ENCODE measurements around the gene TFEC. TPM values are rescaled to one million over a fixed set of nuclear protein-coding genes. Genes with fewer than 3 reads are reported as not detected.

TFEC gene
- total RNA-seq (2014; rRNA removed; shearing (Covaris generic)) (0.04 TPM in 1 of 2 replicates, not detected in the other), polyA plus RNA-seq (2016; fragmentation: Nextera tagmentation; extraction: Ambion mirVana) (not detected in 2 replicates)
- long read RNA-seq = 0 reads

- no peaks in the 10 kb centered on the region for H4K20me1 ChIP-seq (replicated peaks; ENCODE audit: insufficient read depth)
- DNase-seq (ENCODE audit: low spot score) (no peak), ATAC-seq (no peak)
- peaks cover 5% of the 10 kb centered on the region; the same call in 2 of the 3 replicates for H3K4me1 Mint-ChIP-seq
- peak within 1 kb of the TSS; percentile 85 for H3K27ac Mint-ChIP-seq
- H3K4me3 ChIP-seq = no peak within 1 kb of the TSS
- H3K4me3 Mint-ChIP-seq = no peak within 1 kb of the TSS
- H3K27ac ChIP-seq (ENCODE audit: low read depth) = no peak within 1 kb of the TSS
- H3K36me3 Mint-ChIP-seq (ENCODE audit: low read depth) = no peaks in the 10 kb centered on the region
- H3F3A ChIP-seq (replicated peaks; ENCODE audit: low read depth) = no peaks in the 10 kb centered on the region
- no peaks in the 10 kb centered on the region for H3K36me3 ChIP-seq (ENCODE audit: insufficient read depth)
- no peaks in the 10 kb centered on the region for H3K27me3 Mint-ChIP-seq (ENCODE audit: insufficient read depth, low read depth, poor library complexity)
- no peaks in the 10 kb centered on the region for H3K27me3 ChIP-seq (ENCODE audit: insufficient read depth)
- H3K9me3 Mint-ChIP-seq = no peaks in the 10 kb centered on the region
- H2AFZ ChIP-seq = peak within 1 kb of the TSS; percentile 63; the same call in 1 of the 2 replicates
- TF ChIP-seq CTCF (conservative IDR thresholded peaks at IDR 0.05; ENCODE audit: low read depth in 2 of 2) (no peak), POLR2AphosphoS5 (IDR thresholded peaks at IDR 0.05; ENCODE audit: low read depth) (no peak), EZH2phosphoT487 (IDR thresholded peaks at IDR 0.05; ENCODE audit: unreplicated experiment) (no peak), ZNF462 (CRISPR knock-in tag; IDR thresholded peaks at IDR 0.05) (no peak), ZNF331 (CRISPR knock-in tag; IDR thresholded peaks at IDR 0.05; ENCODE audit: low read depth) (no peak), STAT1 (IDR thresholded peaks at IDR 0.05; ENCODE audit: unreplicated experiment) (no peak), NANOG (IDR thresholded peaks at IDR 0.05; ENCODE audit: borderline replicate concordance) (no peak), REST (IDR thresholded peaks at IDR 0.05; ENCODE audit: unreplicated experiment) (no peak), EZH2 (IDR thresholded peaks at IDR 0.05; ENCODE audit: low read depth, unreplicated experiment) (no peak), ETS1 (IDR thresholded peaks at IDR 0.05) (no peak), CREB1 (CRISPR knock-in tag; IDR thresholded peaks at IDR 0.05; ENCODE audit: low read depth) (no peak), ZNF114 (CRISPR knock-in tag; IDR thresholded peaks at IDR 0.05) (no peak), JUNB (IDR thresholded peaks at IDR 0.05; ENCODE audit: unreplicated experiment) (no peak)
- no peaks in the 10 kb centered on the region for H3K9me2 ChIP-seq (ENCODE audit: insufficient read depth)
- no peak within 1 kb of the TSS for H3K4me2 ChIP-seq
- no peaks in the 10 kb centered on the region for H3K79me2 ChIP-seq (replicated peaks; ENCODE audit: insufficient read depth)
- no peaks in the 10 kb centered on the region for H3K4me1 ChIP-seq (ENCODE audit: insufficient read depth)
These were observed at the start of gene TFEC for GRCh38 chr7:116030651-116031276. TSS of gene TFEC (minus strand) at chr7:116030763. CDS start at chr7:115984441, 46,322 bp downstream.

Measured in GM23338 (cell line).